NT2/D1 (cell line): Measurements from ENCODE around the gene DYNC1H1.

Experiments used
- SUZ12 ChIP-seq: IDR thresholded peaks from 2 replicates; pipeline ENCODE4 v1.6.1; 2011; ENCODE audit not compliant: insufficient read length, insufficient read depth; ENCODE audit errors: extremely low read depth
- YY1 ChIP-seq: IDR thresholded peaks from 2 replicates; pipeline ENCODE4 v1.6.1; 2011; ENCODE audit not compliant: insufficient read length, insufficient read depth
- ZNF274 ChIP-seq: IDR thresholded peaks from 2 replicates; pipeline ENCODE4 v1.6.1; 2011; ENCODE audit warnings: mild to moderate bottlenecking, low read depth, low read length

DNA sequence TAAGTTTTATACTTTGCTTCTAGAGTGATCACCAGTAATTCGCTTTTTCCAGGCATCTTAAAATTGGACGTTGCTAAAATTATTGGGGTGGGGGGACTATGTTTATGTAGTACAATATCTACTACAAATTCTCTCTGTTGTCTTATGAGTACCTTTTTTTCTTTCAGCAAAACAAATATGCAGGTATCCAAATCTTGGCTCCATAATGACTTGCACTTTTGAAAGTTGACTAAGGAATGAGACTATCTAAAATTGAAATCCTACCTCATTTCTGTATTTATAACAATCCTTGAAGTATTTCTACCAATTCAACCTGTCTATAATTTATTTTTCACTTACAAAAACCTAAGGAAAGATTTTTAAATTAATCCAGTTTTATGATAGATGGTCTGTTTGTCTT lies 2.4 kb downstream of the DYNC1H1 start:
- no peak for TF ChIP-seq ZNF274
- no peak for TF ChIP-seq YY1
- no peak for TF ChIP-seq SUZ12
